GM23248 (cell line): ENCODE measurements around the gene ARFGEF3. TPM values are rescaled to one million over a fixed set of nuclear protein-coding genes. Genes with fewer than 3 reads are reported as not detected.
"Not testable (repeated sequence)": the region's sequence is repeated elsewhere in the genome, so short reads cannot be mapped to it uniquely, and the experiment has no call there.

Experiments
- DNase-seq: peaks from one replicate; pipeline ENCODE4 v3.0.0-alpha.2; 2015
- H2AFZ ChIP-seq: fragments of 200-600 bp; sonication (generic); 2 replicates; pipeline ENCODE4 v1.6.1; 2016; ENCODE audit warnings: antibody characterized with exemption
- H3F3A ChIP-seq: fragments of 200-600 bp; sonication (generic); 2 replicates; pipeline ENCODE4 v1.6.1; 2016; ENCODE audit warnings: mild to moderate bottlenecking, antibody characterized with exemption, mixed run types; ENCODE audit not compliant: insufficient read depth
- H3K27ac ChIP-seq: fragments of 200-600 bp; sonication (generic); 2 replicates; pipeline ENCODE4 v1.5.1; 2016; ENCODE audit warnings: mild to moderate bottlenecking
- H3K27me3 ChIP-seq: fragments of 200-600 bp; sonication (generic); replicated peaks from 2 replicates; pipeline ENCODE4 v1.6.1; 2016; ENCODE audit warnings: mild to moderate bottlenecking; ENCODE audit not compliant: insufficient read depth
- H3K36me3 ChIP-seq: fragments of 200-600 bp; sonication (generic); 2 replicates; pipeline ENCODE4 v1.6.1; 2016; ENCODE audit warnings: low read depth, mild to moderate bottlenecking
- H3K4me1 ChIP-seq: fragments of 200-600 bp; sonication (generic); 2 replicates; pipeline ENCODE4 v1.6.1; 2016; ENCODE audit warnings: mild to moderate bottlenecking; ENCODE audit not compliant: insufficient read depth
- H3K4me2 ChIP-seq: fragments of 200-600 bp; sonication (generic); one replicate; pipeline ENCODE4 v1.6.1; 2016; ENCODE audit warnings: mild to moderate bottlenecking; ENCODE audit not compliant: unreplicated experiment
- H3K4me3 ChIP-seq: fragments of 200-600 bp; sonication (generic); 2 replicates; pipeline ENCODE4 v1.5.1; 2016; ENCODE audit warnings: mild to moderate bottlenecking
- H3K79me2 ChIP-seq: fragments of 200-600 bp; sonication (generic); 2 replicates; pipeline ENCODE4 v1.6.1; 2016; ENCODE audit warnings: mild to moderate bottlenecking; ENCODE audit not compliant: insufficient read depth
- H3K9ac ChIP-seq: fragments of 200-600 bp; sonication (generic); 2 replicates; pipeline ENCODE4 v1.6.1; 2016; ENCODE audit warnings: mild to moderate bottlenecking
- H3K9me2 ChIP-seq: fragments of 200-600 bp; sonication (generic); 2 replicates; pipeline ENCODE4 v1.6.1; 2016; ENCODE audit warnings: mixed run types, mild to moderate bottlenecking, moderate library complexity; ENCODE audit not compliant: insufficient read depth
- H3K9me3 ChIP-seq: fragments of 200-600 bp; sonication (generic); one replicate; pipeline ENCODE4 v1.6.1; 2017; ENCODE audit warnings: low read depth
- H4K20me1 ChIP-seq: fragments of 200-600 bp; sonication (generic); 2 replicates; pipeline ENCODE4 v1.6.0; 2016; ENCODE audit not compliant: insufficient read depth
- EZH2 ChIP-seq: fragments of 200-600 bp; sonication (generic); IDR thresholded peaks from 2 replicates; pipeline ENCODE4 v1.6.1; 2018; ENCODE audit warnings: antibody characterized with exemption, mild to moderate bottlenecking; ENCODE audit not compliant: insufficient read depth, poor library complexity, severe bottlenecking
- EZH2phosphoT487 ChIP-seq: fragments of 200-600 bp; sonication (generic); IDR thresholded peaks from 2 replicates; pipeline ENCODE4 v1.6.1; 2018; ENCODE audit warnings: antibody characterized with exemption, moderate library complexity, mild to moderate bottlenecking, low read depth; ENCODE audit not compliant: insufficient read depth
- WGBS, 2 experiments: methylation state at CpG; one replicate each; pipeline ENCODE4 v1.1.6; 2015 to 2017; ENCODE audit warnings: low lambda C conversion rate in 2 of 2, low coverage in 1 of 2; ENCODE audit errors: missing lambda C conversion rate in 2 of 2; 5-methylcytosine and 5-hydroxymethylcytosine counted together
- in situ Hi-C: fragments of 300-500 bp; cut with MboI; formaldehyde crosslinking; loops from 2 replicates; pipeline ENCODE4 v1.15.0; 2020
- polyA plus RNA-seq: library from polyadenylated mRNA; unstranded; fragments of >200 nt; fragmentation: Nextera tagmentation; extraction: Ambion mirVana; gene quantifications from 2 replicates; pipeline ENCODE4 v1.2.1, GENCODE V29; 2016
- total RNA-seq: library from RNA; depleted of rRNA; stranded (reverse); fragments of >200 nt; shearing (Covaris generic); gene quantifications from 2 replicates; pipeline ENCODE4 v1.2.3, GENCODE V29; 2014

Gene ARFGEF3
- total and polyA plus RNA-seq, 2 experiments from 2014 or later = 0.06 to 0.11 TPM

- TF ChIP-seq EZH2phosphoT487 (no peak), EZH2 (no peak)
- peaks cover 10% of the 10 kb centered on the region; the same call in 1 of the 2 replicates for H3K4me1 ChIP-seq
- in situ Hi-C loops = no loop called here
- no peak overlapping the region for H3K4me3 ChIP-seq
- peaks cover 6% of the 10 kb centered on the region; the same call in 1 of the 2 replicates for H3F3A ChIP-seq
- WGBS, 2 experiments = 54 to 57% methylated on average over 2 of the region's 2 CpGs
- no peak overlapping the region for H3K9ac ChIP-seq
- DNase-seq = peak; percentile 69
- H3K36me3 ChIP-seq = no peaks in the 10 kb centered on the region
- H3K27me3 ChIP-seq = no peaks in the 10 kb centered on the region
- H3K27ac ChIP-seq = no peak overlapping the region
- no peaks in the 10 kb centered on the region for H3K9me2 ChIP-seq
- H3K9me3 ChIP-seq = no peaks in the 10 kb centered on the region
- no peak overlapping the region for H3K4me2 ChIP-seq
- H3K79me2 ChIP-seq = no peaks in the 10 kb centered on the region
- H4K20me1 ChIP-seq = no peaks in the 10 kb centered on the region
- H2AFZ ChIP-seq = no peak overlapping the region
Measured at GRCh38 chr6:138346302-138347195, 184.8 kb downstream of the ARFGEF3 start.

- H3K9me3 ChIP-seq = no peaks in the 10 kb centered on the region
Measured at GRCh38 chr6:138347864-138348263, 186.1 kb downstream of the ARFGEF3 start.

GRCh38 chr6:138349891-138350290 lies 188.2 kb downstream of the ARFGEF3 start:
- Histone ChIP-seq H3K79me2 (no peaks in the 10 kb centered on the region), H3K27me3 (no peaks in the 10 kb centered on the region), H3K27ac (no peak overlapping the region), H3K36me3 (no peaks in the 10 kb centered on the region), H3K4me2 (no peak overlapping the region), H3K9me2 (no peaks in the 10 kb centered on the region), H4K20me1 (no peaks in the 10 kb centered on the region), H3K9ac (no peak overlapping the region), H3K4me3 (no peak overlapping the region), H3K9me3 (no peaks in the 10 kb centered on the region), H3K4me1 (peaks cover 10% of the 10 kb centered on the region; the same call in 1 of the 2 replicates), H3F3A (peaks cover 6% of the 10 kb centered on the region; the same call in 1 of the 2 replicates), H2AFZ (no peak overlapping the region)
- 31 to 38% methylated on average over 3 of the region's 3 CpGs for WGBS, 2 experiments
- in situ Hi-C loops = no loop called here
- TF ChIP-seq EZH2 = no peak
- TF ChIP-seq EZH2phosphoT487 = no peak
- peak; percentile 24 for DNase-seq

More at GRCh38 chr6:138347864-138348263, 186.1 kb downstream of the ARFGEF3 start:
- no peak overlapping the region for H3K27ac ChIP-seq
- no peak overlapping the region for H2AFZ ChIP-seq
- H3K79me2 ChIP-seq = no peaks in the 10 kb centered on the region
- 24 to 29% methylated on average over 2 of the region's 2 CpGs for WGBS, 2 experiments
- no peak for DNase-seq
- H3K27me3 ChIP-seq = no peaks in the 10 kb centered on the region
- no peaks in the 10 kb centered on the region for H4K20me1 ChIP-seq
- TF ChIP-seq EZH2phosphoT487 (no peak), EZH2 (no peak)
- H3K9ac ChIP-seq = no peak overlapping the region
- H3K9me2 ChIP-seq = no peaks in the 10 kb centered on the region
- H3K4me2 ChIP-seq = no peak overlapping the region
- H3K4me3 ChIP-seq = no peak overlapping the region
- H3F3A ChIP-seq = peaks cover 6% of the 10 kb centered on the region; the same call in 1 of the 2 replicates
- H3K36me3 ChIP-seq = no peaks in the 10 kb centered on the region
- peaks cover 10% of the 10 kb centered on the region; the same call in 1 of the 2 replicates for H3K4me1 ChIP-seq
- in situ Hi-C loops = no loop called here

GRCh38 chr6:138357928-138358327 lies 196.2 kb downstream of the ARFGEF3 start:
- Histone ChIP-seq H2AFZ (no peak overlapping the region), H3K4me2 (no peak overlapping the region), H3K36me3 (no peaks in the 10 kb centered on the region), H3F3A (no peaks in the 10 kb centered on the region), H3K9ac (no peak overlapping the region), H4K20me1 (no peaks in the 10 kb centered on the region), H3K9me2 (no peaks in the 10 kb centered on the region), H3K4me1 (no peaks in the 10 kb centered on the region), H3K79me2 (no peaks in the 10 kb centered on the region), H3K27me3 (no peaks in the 10 kb centered on the region), H3K4me3 (no peak overlapping the region), H3K9me3 (no peaks in the 10 kb centered on the region), H3K27ac (no peak overlapping the region)
- DNase-seq = no peak
- in situ Hi-C loops = no loop called here
- WGBS, 2 experiments = 81 to 89% methylated on average over 1 of the region's 1 CpG
- no peak for TF ChIP-seq EZH2phosphoT487
- no peak for TF ChIP-seq EZH2

GRCh38 chr6:138368684-138369083 lies 206.9 kb downstream of the ARFGEF3 start:
- H2AFZ ChIP-seq, H3K9me3 ChIP-seq, H3K9ac ChIP-seq, H3F3A ChIP-seq, H3K4me3 ChIP-seq, H4K20me1 ChIP-seq, DNase-seq, H3K27ac ChIP-seq, H3K4me2 ChIP-seq, in situ Hi-C loops, H3K36me3 ChIP-seq, H3K27me3 ChIP-seq, H3K4me1 ChIP-seq, H3K9me2 ChIP-seq, H3K79me2 ChIP-seq: not testable (repeated sequence)
- 67 to 74% methylated on average over 8 of the region's 8 CpGs for WGBS, 2 experiments
